ENCODE measurements around the gene RNASE13. TPM values are rescaled to one million over a fixed set of nuclear protein-coding genes. Genes with fewer than 3 reads are reported as not detected.

RNASE13 gene, protein sequence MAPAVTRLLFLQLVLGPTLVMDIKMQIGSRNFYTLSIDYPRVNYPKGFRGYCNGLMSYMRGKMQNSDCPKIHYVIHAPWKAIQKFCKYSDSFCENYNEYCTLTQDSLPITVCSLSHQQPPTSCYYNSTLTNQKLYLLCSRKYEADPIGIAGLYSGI
- not detected for total RNA-seq

GRCh38 chr14:21034707-21035106, at the start of gene RNASE13:
RNASE13 (minus strand) TSS chr14:21034807; CDS start chr14:21034288, 519 bp downstream.
- Histone ChIP-seq H3K4me3 (no peak within 1 kb of the TSS), H3K9me3 (no peaks in the 10 kb centered on the region), H3K36me3 (no peaks in the 10 kb centered on the region), H3K27me3 (no peaks in the 10 kb centered on the region), H3K27ac (no peak within 1 kb of the TSS), H3K4me1 (peaks cover 15 to 18% (median 17%) of the 10 kb centered on the region in 4 donors)
- TF ChIP-seq POLR2A (IDR thresholded peaks at IDR 0.05) (no peak), CTCF (IDR thresholded peaks at IDR 0.05) (no peak), POLR2AphosphoS5 (IDR thresholded peaks at IDR 0.05) (no peak), EP300 (IDR thresholded peaks at IDR 0.05; ENCODE audit: low read depth) (no peak)
- in situ Hi-C loops (cut with MboI; ENCODE audit: low pct_ligation_motif_present in 1 of 4, low pct_unique_long_range_greater_than_20kb in 1 of 4, low sequenced_read_pairs in 3 of 4) (no loop called here), intact Hi-C loops (cut with DNase I; ENCODE audit: low total_unique reads) (no loop called here)
- no peak for DNase-seq
- 71 to 78% methylated on average over 1 to 5 of the region's 5 CpGs for WGBS, 2 donors (ENCODE audit: low coverage in 1 of 2)

GRCh38 chr14:21084396-21084795, 49.8 kb upstream of the RNASE13 start:
- H3K4me1 ChIP-seq: peaks cover 0 to 31% (median 16%) of the 10 kb centered on the region in 4 donors
- in situ Hi-C loops (cut with MboI; ENCODE audit: low pct_ligation_motif_present in 1 of 4, low pct_unique_long_range_greater_than_20kb in 1 of 4, low sequenced_read_pairs in 3 of 4): loop anchor here in 2 of 4 donors (10.0 kb wide), 1 partner anchor 70 kb away; no protein-coding TSS in a partner anchor
- no peak for DNase-seq
- TF ChIP-seq POLR2AphosphoS5 (IDR thresholded peaks at IDR 0.05) (no peak), EP300 (IDR thresholded peaks at IDR 0.05; ENCODE audit: low read depth) (no peak), POLR2A (IDR thresholded peaks at IDR 0.05) (no peak), CTCF (IDR thresholded peaks at IDR 0.05) (no peak)
- intact Hi-C loops (cut with DNase I; ENCODE audit: low total_unique reads): no loop called here
- H3K4me3 ChIP-seq: no peak overlapping the region
- H3K27ac ChIP-seq: peak overlapping the region in 2 of 4 donors; percentile 17 to 32
- 79 to 100% methylated on average over 1 to 2 of the region's 2 CpGs for WGBS, 2 donors (ENCODE audit: low coverage in 1 of 2)
- peaks cover 0 to 47% (median 22%) of the 10 kb centered on the region in 4 donors for H3K36me3 ChIP-seq
- no peaks in the 10 kb centered on the region for H3K27me3 ChIP-seq
- H3K9me3 ChIP-seq: no peaks in the 10 kb centered on the region

DNA sequence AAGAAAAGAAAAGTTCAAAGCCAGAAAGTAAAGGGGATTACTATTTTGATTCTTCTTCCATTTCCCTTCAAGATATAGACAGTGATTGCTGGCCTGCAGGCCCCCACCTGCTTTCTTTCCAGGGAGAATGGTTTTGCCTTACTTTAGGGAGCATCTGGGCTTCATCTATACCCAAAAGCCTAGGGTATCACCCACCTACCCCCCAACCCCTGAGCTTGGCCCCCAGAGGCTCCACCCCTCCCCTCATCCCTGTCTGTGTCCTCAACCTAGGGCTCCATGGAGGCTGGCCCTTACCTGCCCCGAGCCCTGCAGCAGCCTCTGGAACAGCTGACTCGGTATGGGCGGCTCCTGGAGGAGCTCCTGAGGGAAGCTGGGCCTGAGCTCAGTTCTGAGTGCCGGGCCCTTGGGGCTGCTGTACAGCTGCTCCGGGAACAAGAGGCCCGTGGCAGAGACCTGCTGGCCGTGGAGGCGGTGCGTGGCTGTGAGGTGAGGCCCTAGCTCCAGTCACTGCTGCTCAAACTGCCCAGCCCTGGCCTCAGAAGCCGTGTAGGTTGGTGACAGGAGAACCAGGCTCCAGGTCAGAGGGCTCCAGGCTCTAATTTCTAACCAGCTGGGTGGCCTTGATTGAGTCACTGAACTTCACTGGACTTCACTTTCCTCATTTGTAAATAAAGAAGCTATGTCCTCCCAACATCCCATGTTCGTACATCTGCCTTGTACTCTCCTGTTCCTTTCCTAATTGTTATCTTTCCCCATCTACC, 49.1 kb upstream of the RNASE13 start:
- Histone ChIP-seq H3K27me3 (no peaks in the 10 kb centered on the region), H3K9me3 (no peaks in the 10 kb centered on the region)
- WGBS, 2 donors (ENCODE audit: low coverage in 1 of 2): 75 to 91% methylated on average over 1 to 9 of the region's 11 CpGs

More for the DNA sequence above, 49.1 kb upstream of the RNASE13 start:
- TF ChIP-seq POLR2A (IDR thresholded peaks at IDR 0.05): no peak
- TF ChIP-seq CTCF (IDR thresholded peaks at IDR 0.05): no peak
- TF ChIP-seq EP300 (IDR thresholded peaks at IDR 0.05; ENCODE audit: low read depth): no peak
- TF ChIP-seq POLR2AphosphoS5 (IDR thresholded peaks at IDR 0.05): no peak
- Histone ChIP-seq H3K36me3 (peaks cover 0 to 53% (median 24%) of the 10 kb centered on the region in 4 donors), H3K4me3 (no peak overlapping the region), H3K4me1 (peaks cover 0 to 24% (median 12%) of the 10 kb centered on the region in 4 donors), H3K27ac (no peak overlapping the region)
- intact Hi-C loops (cut with DNase I; ENCODE audit: low total_unique reads) (no loop called here), in situ Hi-C loops (cut with MboI; ENCODE audit: low pct_ligation_motif_present in 1 of 4, low pct_unique_long_range_greater_than_20kb in 1 of 4, low sequenced_read_pairs in 3 of 4) (loop anchor here in 2 of 4 donors (10.0 kb wide), 1 partner anchor 69 kb away; no protein-coding TSS in a partner anchor)
- DNase-seq: no peak
